Testis (tissue), 3 donors: ENCODE measurements around the gene MNS1. TPM values are rescaled to one million over a fixed set of nuclear protein-coding genes. Genes with fewer than 3 reads are reported as not detected.

Source experiments
- DNase-seq: peaks from one replicate; pipeline ENCODE4 v3.0.0-alpha.2; 2019
- H3K27ac ChIP-seq, 2 donors: fragments of 200-600 bp; sonication (generic); one replicate each; pipeline ENCODE4 v1.5.1; 2019
- H3K27me3 ChIP-seq: fragments of 200-600 bp; sonication (generic); one replicate; pipeline ENCODE4 v1.5.1; 2019
- H3K36me3 ChIP-seq: fragments of 200-600 bp; sonication (generic); one replicate; pipeline ENCODE4 v1.5.1; 2017; ENCODE audit warnings: low read depth; ENCODE audit errors: missing control alignments
- H3K4me1 ChIP-seq: fragments of 200-600 bp; sonication (generic); one replicate; pipeline ENCODE4 v1.5.1; 2019
- H3K4me3 ChIP-seq, 2 donors: fragments of 200-600 bp; sonication (generic); one replicate each; pipeline ENCODE4 v1.5.1; 2017 to 2019
- H3K9me3 ChIP-seq: fragments of 200-600 bp; sonication (generic); one replicate; pipeline ENCODE4 v1.5.1; 2017
- CTCF ChIP-seq, 3 experiments: fragments of 450-650 bp in 2 of 3; fragments of 200-600 bp in 1 of 3; sonication (generic) in 1 of 3; IDR thresholded peaks; one replicate each; pipeline ENCODE4 v1.5.1; 2016 to 2019; ENCODE audit warnings: antibody characterized with exemption in 3 of 3, mild to moderate bottlenecking in 2 of 3, moderate library complexity in 1 of 3
- POLR2A ChIP-seq: fragments of 450-650 bp; IDR thresholded peaks from one replicate; pipeline ENCODE4 v1.6.1; 2017; ENCODE audit warnings: antibody characterized with exemption, mild to moderate bottlenecking, moderate library complexity
- WGBS, 2 donors: methylation state at CpG; one replicate each; pipeline ENCODE4 v1.1.5; 2018; 5-methylcytosine and 5-hydroxymethylcytosine counted together
- intact Hi-C: fragments of 100-400 bp; cut with DNase I; formaldehyde crosslinking; loops from one replicate; pipeline ENCODE4 v1.15.1; 2023; ENCODE audit warnings: low total_unique reads
- polyA plus RNA-seq: library from polyadenylated mRNA; stranded (reverse); fragments of 350-450 nt; fragmentation: Illumina TruSeq; extraction: RNeasy Lipid Tissue Mini Kit (QIAGEN cat#74804); gene quantifications from one replicate; pipeline ENCODE4 v1.2.3, GENCODE V29; 2014; ENCODE audit warnings: low read depth, low replicate concordance; ENCODE audit not compliant: insufficient read depth
- total RNA-seq, 2 donors: library from RNA; depleted of rRNA; stranded (reverse); fragments of >200 nt; gene quantifications; one replicate each; pipeline ENCODE4 v1.2.3, GENCODE V29; 2016

Gene MNS1
- total and polyA plus RNA-seq, 3 donors from 2014 or later = 15.2 to 29.8 (median 16.5) TPM

- intact Hi-C loops = no loop called here
- TF ChIP-seq CTCF (IDR thresholded peaks at IDR 0.05) (no peak), POLR2A (no peak)
- no peak for DNase-seq
- H3K36me3 ChIP-seq = no peaks in the 10 kb centered on the region
- H3K27ac ChIP-seq = no peak overlapping the region
- no peaks in the 10 kb centered on the region for H3K27me3 ChIP-seq
- H3K9me3 ChIP-seq = no peaks in the 10 kb centered on the region
- H3K4me3 ChIP-seq = no peak overlapping the region
- WGBS, 2 donors = 62 to 73% methylated on average over 1 to 2 of the region's 2 CpGs
- no peaks in the 10 kb centered on the region for H3K4me1 ChIP-seq
Observed at GRCh38 chr15:56484287-56484686, 19.4 kb upstream of the MNS1 start.

GRCh38 chr15:56475351-56475750 is 10.4 kb upstream of the MNS1 start:
- Histone ChIP-seq H3K36me3 (no peaks in the 10 kb centered on the region), H3K9me3 (no peaks in the 10 kb centered on the region), H3K4me3 (no peak overlapping the region), H3K4me1 (no peaks in the 10 kb centered on the region), H3K27ac (no peak overlapping the region), H3K27me3 (no peaks in the 10 kb centered on the region)
- TF ChIP-seq POLR2A = no peak
- no peak for TF ChIP-seq CTCF (IDR thresholded peaks at IDR 0.05)
- no peak for DNase-seq
- intact Hi-C loops = no loop called here

GRCh38 chr15:56473017-56473416 is 8.1 kb upstream of the MNS1 start:
- H3K36me3 ChIP-seq = no peaks in the 10 kb centered on the region
- no peaks in the 10 kb centered on the region for H3K4me1 ChIP-seq
- TF ChIP-seq POLR2A = no peak
- TF ChIP-seq CTCF (IDR thresholded peaks at IDR 0.05) = no peak
- no peak for DNase-seq
- no peaks in the 10 kb centered on the region for H3K27me3 ChIP-seq
- H3K9me3 ChIP-seq = no peaks in the 10 kb centered on the region
- 74 to 96% methylated on average over 1 of the region's 1 CpG for WGBS, 2 donors
- no peak overlapping the region for H3K4me3 ChIP-seq
- H3K27ac ChIP-seq = no peak overlapping the region
- intact Hi-C loops = no loop called here

GRCh38 chr15:56472278-56472677 is 7.3 kb upstream of the MNS1 start:
- no peaks in the 10 kb centered on the region for H3K36me3 ChIP-seq
- 81 to 88% methylated on average over 2 of the region's 2 CpGs for WGBS, 2 donors
- intact Hi-C loops = no loop called here
- H3K4me3 ChIP-seq = no peak overlapping the region
- DNase-seq = no peak
- TF ChIP-seq CTCF (IDR thresholded peaks at IDR 0.05) (no peak), POLR2A (no peak)
- no peaks in the 10 kb centered on the region for H3K4me1 ChIP-seq
- H3K9me3 ChIP-seq = no peaks in the 10 kb centered on the region
- no peak overlapping the region for H3K27ac ChIP-seq
- H3K27me3 ChIP-seq = no peaks in the 10 kb centered on the region

- intact Hi-C loops = no loop called here
- Histone ChIP-seq H3K36me3 (no peaks in the 10 kb centered on the region), H3K9me3 (no peaks in the 10 kb centered on the region), H3K27me3 (no peaks in the 10 kb centered on the region), H3K27ac (no peak overlapping the region), H3K4me1 (no peaks in the 10 kb centered on the region), H3K4me3 (no peak overlapping the region)
- no peak for TF ChIP-seq CTCF (IDR thresholded peaks at IDR 0.05)
- no peak for TF ChIP-seq POLR2A
- 87 to 92% methylated on average over 5 of the region's 5 CpGs for WGBS, 2 donors
- DNase-seq = no peak
Observed at GRCh38 chr15:56471440-56472069, 6.6 kb upstream of the MNS1 start.
